Ascending aorta (tissue), 2 donors: ENCODE results near the gene ZNHIT1. TPM values are rescaled to one million over a fixed set of nuclear protein-coding genes. Genes with fewer than 3 reads are reported as not detected.
"Not testable (repeated sequence)": the region's sequence is repeated elsewhere in the genome, so short reads cannot be mapped to it uniquely, and the experiment has no call there.

Source experiments
- DNase-seq, 2 donors: peaks; one replicate each; pipeline ENCODE4 v3.0.0-alpha.2; 2019; ENCODE audit warnings: low spot score in 2 of 2
- H3K27ac ChIP-seq, 2 donors: fragments of 200-600 bp; sonication (generic); one replicate each; pipeline ENCODE4 v1.5.1; 2016 to 2017; ENCODE audit warnings: mild to moderate bottlenecking in 1 of 2
- H3K27me3 ChIP-seq: fragments of 200-600 bp; sonication (generic); one replicate; pipeline ENCODE4 v1.5.1; 2017
- H3K36me3 ChIP-seq, 2 donors: fragments of 200-600 bp; sonication (generic); one replicate each; pipeline ENCODE4 v1.5.1; 2016
- H3K4me1 ChIP-seq, 2 donors: fragments of 200-600 bp; sonication (generic); one replicate each; pipeline ENCODE4 v1.5.1; 2016 to 2017; ENCODE audit warnings: mild to moderate bottlenecking in 1 of 2
- H3K4me3 ChIP-seq, 2 donors: fragments of 200-600 bp; sonication (generic); one replicate each; pipeline ENCODE4 v1.5.1; 2016 to 2017; ENCODE audit warnings: mild to moderate bottlenecking in 1 of 2
- H3K9me3 ChIP-seq, 2 donors: fragments of 200-600 bp; sonication (generic); one replicate each; pipeline ENCODE4 v1.5.1; 2016
- CTCF ChIP-seq, 3 experiments: fragments of 200-600 bp in 2 of 3; fragments of 450-650 bp in 1 of 3; sonication (generic) in 2 of 3; IDR thresholded peaks; one replicate each; pipeline ENCODE4 v1.5.1; 2016 to 2019; ENCODE audit warnings: antibody characterized with exemption in 3 of 3, mild to moderate bottlenecking in 1 of 3, moderate library complexity in 1 of 3
- intact Hi-C: fragments of 100-400 bp; cut with DNase I; formaldehyde crosslinking; loops from one replicate; pipeline ENCODE4 v1.15.1; 2023
- total RNA-seq: library from RNA; depleted of rRNA; stranded (reverse); fragments of >200 nt; gene quantifications from one replicate; pipeline ENCODE4 v1.1.0, GENCODE V29; 2016

Gene ZNHIT1
- total RNA-seq, 1 donor from 2014 or later, result 87.9 TPM

GRCh38 chr7:101201695-101202602 is 16.0 kb upstream of the ZNHIT1 start:
- TF ChIP-seq CTCF (IDR thresholded peaks at IDR 0.05), result no peak
- H3K4me3 ChIP-seq, result peak overlapping the region in 1 of 2 donors; percentile 10
- peaks cover 0 to 8% of the 10 kb centered on the region in 2 donors for H3K36me3 ChIP-seq
- peaks cover 8% of the 10 kb centered on the region for H3K27me3 ChIP-seq
- peaks cover 2 to 5% of the 10 kb centered on the region in 2 donors for H3K4me1 ChIP-seq
- DNase-seq, result no peak
- no peak overlapping the region for H3K27ac ChIP-seq
- intact Hi-C loops, result no loop called here
- H3K9me3 ChIP-seq, result no peaks in the 10 kb centered on the region

- Histone ChIP-seq H3K27ac (no peak overlapping the region), H3K9me3 (no peaks in the 10 kb centered on the region), H3K36me3 (peaks cover 0 to 13% of the 10 kb centered on the region in 2 donors), H3K4me3 (no peak overlapping the region), H3K4me1 (peaks cover 2 to 5% of the 10 kb centered on the region in 2 donors), H3K27me3 (peaks cover 8% of the 10 kb centered on the region)
- no peak for DNase-seq
- no peak for TF ChIP-seq CTCF (IDR thresholded peaks at IDR 0.05)
- intact Hi-C loops, result no loop called here
These were observed 15.4 kb upstream of the ZNHIT1 start for GRCh38 chr7:101202603-101202918.

- H3K27ac ChIP-seq, DNase-seq, H3K9me3 ChIP-seq, intact Hi-C loops, H3K4me1 ChIP-seq, H3K27me3 ChIP-seq, H3K4me3 ChIP-seq: not testable (repeated sequence)
- H3K36me3 ChIP-seq, result peaks cover 7 to 24% of the 10 kb centered on the region in 2 donors
These were observed 13.9 kb upstream of the ZNHIT1 start for GRCh38 chr7:101203740-101204738.

GRCh38 chr7:101205901-101206664 is 11.9 kb upstream of the ZNHIT1 start:
- TF ChIP-seq CTCF (IDR thresholded peaks at IDR 0.05), result no peak
- no peaks in the 10 kb centered on the region for H3K9me3 ChIP-seq
- peaks cover 8% of the 10 kb centered on the region for H3K27me3 ChIP-seq
- H3K36me3 ChIP-seq, result peaks cover 22 to 43% of the 10 kb centered on the region in 2 donors
- intact Hi-C loops, result no loop called here
- no peak overlapping the region for H3K4me3 ChIP-seq
- no peak overlapping the region for H3K27ac ChIP-seq
- H3K4me1 ChIP-seq, result peaks cover 2 to 5% of the 10 kb centered on the region in 2 donors
- no peak for DNase-seq

GRCh38 chr7:101206665-101207042 is 11.3 kb upstream of the ZNHIT1 start:
- intact Hi-C loops, result no loop called here
- no peak for TF ChIP-seq CTCF (IDR thresholded peaks at IDR 0.05)
- peaks cover 2 to 4% of the 10 kb centered on the region in 2 donors for H3K4me1 ChIP-seq
- DNase-seq, result no peak
- H3K27me3 ChIP-seq, result peaks cover 8% of the 10 kb centered on the region
- H3K27ac ChIP-seq, result no peak overlapping the region
- no peaks in the 10 kb centered on the region for H3K9me3 ChIP-seq
- H3K36me3 ChIP-seq, result peaks cover 27 to 49% of the 10 kb centered on the region in 2 donors
- H3K4me3 ChIP-seq, result no peak overlapping the region
